GM13976 (cell line): Measurements from ENCODE around the gene HTR7.

Experiments used
- DNase-seq: peaks from one replicate; pipeline ENCODE4 v3.0.0; 2012; ENCODE audit warnings: low spot score
- in situ Hi-C: fragments of 300-500 bp; cut with MboI; formaldehyde crosslinking; loops from one replicate; pipeline ENCODE4 v1.12.0; 2022; ENCODE audit warnings: low sequenced_read_pairs, mixed read lengths, inconsistent platforms; ENCODE audit not compliant: unreplicated experiment
- TF ChIP-seq, protein P1 (sequence below): IDR thresholded peaks from 2 replicates; pipeline ENCODE4 v1.5.1; 2012; ENCODE audit warnings: borderline replicate concordance, mild to moderate bottlenecking; ENCODE audit not compliant: insufficient read depth; ENCODE audit errors: extremely low read depth, missing control alignments, control extremely low read depth

Gene HTR7

DNA sequence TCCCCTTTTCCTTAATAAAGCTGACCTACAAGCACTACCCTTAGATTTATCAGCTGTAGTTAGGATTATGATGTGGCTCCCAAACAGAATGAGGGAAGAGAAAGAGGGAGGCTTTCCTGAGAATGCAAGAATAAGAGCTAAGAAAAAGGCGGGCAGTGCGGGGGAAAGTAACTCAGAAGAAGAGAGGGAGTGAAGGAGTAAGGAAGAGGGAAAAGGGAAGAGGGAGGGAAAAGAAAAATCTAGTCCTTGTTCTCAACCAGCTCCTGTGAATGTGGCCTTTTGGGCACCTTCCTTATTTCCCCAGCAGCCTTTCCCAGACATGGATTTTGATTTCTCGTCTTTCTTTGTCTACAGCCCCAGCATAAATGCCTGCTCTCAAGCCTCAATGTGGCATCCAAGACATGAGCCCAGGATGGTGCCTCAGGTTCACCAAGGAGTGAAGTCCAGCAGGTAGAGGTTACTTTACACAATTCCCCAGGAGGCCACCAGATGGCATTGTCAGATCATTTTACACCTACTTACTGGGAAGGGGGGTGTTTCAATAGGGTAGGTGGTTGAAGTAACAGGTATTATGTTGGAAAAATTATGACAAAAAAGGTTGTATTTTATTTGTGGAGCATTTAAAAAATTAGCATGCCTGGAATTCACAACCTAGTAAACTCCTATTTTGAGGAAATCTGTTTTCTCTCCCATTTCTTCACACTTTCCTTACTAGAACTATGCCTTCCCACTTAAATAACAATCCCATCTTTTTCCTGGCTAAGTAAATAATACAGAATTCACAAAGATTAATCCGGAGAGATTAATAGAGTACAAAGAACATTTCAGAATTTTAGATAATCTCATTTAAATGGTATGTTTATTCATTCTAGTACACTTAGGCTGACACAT is 106.5 kb downstream of the HTR7 start:
- peak; percentile 47 for DNase-seq
- in situ Hi-C loops = loop anchor here (25.0 kb wide), 1 partner anchor 536 kb away; no protein-coding TSS in a partner anchor
- TF ChIP-seq, protein P1, sequence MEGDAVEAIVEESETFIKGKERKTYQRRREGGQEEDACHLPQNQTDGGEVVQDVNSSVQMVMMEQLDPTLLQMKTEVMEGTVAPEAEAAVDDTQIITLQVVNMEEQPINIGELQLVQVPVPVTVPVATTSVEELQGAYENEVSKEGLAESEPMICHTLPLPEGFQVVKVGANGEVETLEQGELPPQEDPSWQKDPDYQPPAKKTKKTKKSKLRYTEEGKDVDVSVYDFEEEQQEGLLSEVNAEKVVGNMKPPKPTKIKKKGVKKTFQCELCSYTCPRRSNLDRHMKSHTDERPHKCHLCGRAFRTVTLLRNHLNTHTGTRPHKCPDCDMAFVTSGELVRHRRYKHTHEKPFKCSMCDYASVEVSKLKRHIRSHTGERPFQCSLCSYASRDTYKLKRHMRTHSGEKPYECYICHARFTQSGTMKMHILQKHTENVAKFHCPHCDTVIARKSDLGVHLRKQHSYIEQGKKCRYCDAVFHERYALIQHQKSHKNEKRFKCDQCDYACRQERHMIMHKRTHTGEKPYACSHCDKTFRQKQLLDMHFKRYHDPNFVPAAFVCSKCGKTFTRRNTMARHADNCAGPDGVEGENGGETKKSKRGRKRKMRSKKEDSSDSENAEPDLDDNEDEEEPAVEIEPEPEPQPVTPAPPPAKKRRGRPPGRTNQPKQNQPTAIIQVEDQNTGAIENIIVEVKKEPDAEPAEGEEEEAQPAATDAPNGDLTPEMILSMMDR = peak; percentile 60

DNA sequence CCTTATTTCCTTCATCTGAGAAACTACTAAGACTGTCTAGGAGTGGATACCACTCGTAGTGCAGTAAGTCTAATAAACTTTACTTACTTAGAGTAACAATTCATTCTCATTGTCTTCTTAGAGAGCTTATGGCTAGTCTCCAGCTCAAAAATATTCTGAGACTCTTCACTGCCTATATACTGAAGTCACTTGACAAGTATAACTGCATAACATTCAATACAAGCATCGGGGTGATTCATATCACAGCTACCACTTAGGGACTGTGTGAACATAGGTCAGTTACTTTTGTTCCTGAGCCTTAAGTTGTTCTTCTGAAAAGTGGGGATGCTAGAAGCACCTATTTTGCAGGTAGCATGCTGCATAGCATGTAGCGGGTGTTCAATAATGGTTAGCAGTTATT is 111.0 kb downstream of the HTR7 start:
- TF ChIP-seq, protein P1 = no peak
- in situ Hi-C loops = no loop called here

DNA sequence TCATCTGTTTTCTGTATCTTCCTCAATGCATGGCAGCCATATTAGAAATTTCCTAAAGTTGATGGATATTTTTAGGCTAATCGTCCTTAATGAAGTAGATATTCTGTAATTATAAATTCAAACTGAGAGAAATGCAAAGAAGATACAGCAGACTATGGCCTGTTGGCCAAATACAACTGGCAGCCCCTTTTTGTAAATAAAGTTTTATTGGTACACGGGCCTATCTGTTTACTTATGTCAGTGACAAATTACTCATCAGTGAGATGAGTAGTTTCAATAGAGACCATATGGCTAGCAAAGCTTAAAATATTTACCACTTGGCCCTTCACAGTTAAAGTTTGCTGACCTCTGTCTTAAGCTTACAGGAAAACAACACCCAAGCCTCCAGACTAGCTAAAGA is 112.3 kb downstream of the HTR7 start:
- TF ChIP-seq, protein P1 = no peak
- in situ Hi-C loops = no loop called here
- DNase-seq = no peak

More for the DNA sequence above, 111.0 kb downstream of the HTR7 start:
- no peak for DNase-seq

DNA sequence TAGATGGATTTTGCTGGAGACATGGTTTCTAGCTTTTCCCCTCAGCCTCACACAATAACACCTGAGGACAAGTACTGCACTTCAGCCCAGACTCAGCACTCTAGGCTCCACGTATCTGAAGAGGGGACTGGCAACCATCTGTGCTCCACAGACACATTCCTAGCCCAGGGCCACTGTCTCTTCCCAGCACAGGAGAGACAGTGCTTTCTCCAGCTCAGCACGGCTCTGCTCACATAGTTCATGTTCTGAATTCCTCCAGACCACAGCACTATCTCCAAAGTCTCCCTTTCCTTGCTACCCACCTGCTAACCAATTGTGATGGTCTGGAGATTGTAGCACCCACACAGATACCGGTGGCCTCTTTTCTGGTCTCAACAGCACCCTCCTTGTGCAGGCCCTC is 114.5 kb downstream of the HTR7 start:
- TF ChIP-seq, protein P1 = no peak
- no peak for DNase-seq
- in situ Hi-C loops = no loop called here

DNA sequence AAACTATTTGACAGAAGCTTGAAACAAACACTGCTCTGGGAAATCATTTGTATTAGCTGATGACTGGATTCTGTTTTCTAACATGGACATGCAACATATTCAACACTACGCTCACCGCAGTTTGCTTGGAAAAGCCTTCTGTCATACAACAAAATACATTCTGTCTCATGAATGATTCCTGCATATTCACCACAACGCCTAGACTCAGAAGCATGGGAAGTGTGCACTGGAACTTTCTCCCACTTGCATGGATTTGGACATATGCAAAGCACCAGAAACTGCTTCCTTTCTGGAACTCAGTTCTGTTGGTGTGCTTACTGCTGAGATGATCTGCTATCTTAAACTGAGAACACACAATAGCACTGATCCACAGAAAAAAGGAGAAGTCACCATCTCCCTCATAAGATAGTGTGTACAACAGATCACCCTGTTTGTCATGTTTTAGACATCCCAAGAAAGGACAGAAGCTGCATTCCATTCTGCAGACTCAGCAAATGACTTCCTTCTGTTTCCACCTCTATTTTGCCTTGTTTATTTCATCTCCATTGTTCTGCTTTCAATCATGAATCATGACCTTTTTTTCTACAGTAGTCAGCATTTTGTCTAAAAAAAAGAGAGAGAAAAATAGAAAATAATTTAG is 115.8 kb downstream of the HTR7 start:
- TF ChIP-seq, protein P1 = no peak
- in situ Hi-C loops = no loop called here
- DNase-seq = no peak

DNA sequence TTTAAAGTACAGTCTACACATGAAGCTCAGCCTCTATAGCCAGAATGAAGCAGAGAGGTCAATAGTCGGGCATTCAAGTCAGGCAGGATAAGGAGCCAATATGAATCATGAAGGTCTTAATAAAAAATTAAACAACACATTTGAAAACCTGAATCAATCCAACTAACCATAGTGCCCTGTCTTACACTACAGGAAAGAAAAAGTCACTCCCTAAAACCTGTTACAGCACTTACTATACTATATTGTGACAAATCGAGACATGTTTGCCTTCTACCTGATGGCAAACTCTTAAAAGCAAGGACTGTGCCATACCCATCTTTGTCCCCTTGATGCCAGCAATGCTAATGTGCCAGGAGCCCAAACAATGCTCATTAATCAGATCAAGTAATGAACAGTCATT is 117.6 kb downstream of the HTR7 start:
- TF ChIP-seq, protein P1 = no peak
- in situ Hi-C loops = no loop called here

More for the DNA sequence above, 117.6 kb downstream of the HTR7 start:
- DNase-seq = no peak
